ENCODE results near the gene CBL.

DNA sequence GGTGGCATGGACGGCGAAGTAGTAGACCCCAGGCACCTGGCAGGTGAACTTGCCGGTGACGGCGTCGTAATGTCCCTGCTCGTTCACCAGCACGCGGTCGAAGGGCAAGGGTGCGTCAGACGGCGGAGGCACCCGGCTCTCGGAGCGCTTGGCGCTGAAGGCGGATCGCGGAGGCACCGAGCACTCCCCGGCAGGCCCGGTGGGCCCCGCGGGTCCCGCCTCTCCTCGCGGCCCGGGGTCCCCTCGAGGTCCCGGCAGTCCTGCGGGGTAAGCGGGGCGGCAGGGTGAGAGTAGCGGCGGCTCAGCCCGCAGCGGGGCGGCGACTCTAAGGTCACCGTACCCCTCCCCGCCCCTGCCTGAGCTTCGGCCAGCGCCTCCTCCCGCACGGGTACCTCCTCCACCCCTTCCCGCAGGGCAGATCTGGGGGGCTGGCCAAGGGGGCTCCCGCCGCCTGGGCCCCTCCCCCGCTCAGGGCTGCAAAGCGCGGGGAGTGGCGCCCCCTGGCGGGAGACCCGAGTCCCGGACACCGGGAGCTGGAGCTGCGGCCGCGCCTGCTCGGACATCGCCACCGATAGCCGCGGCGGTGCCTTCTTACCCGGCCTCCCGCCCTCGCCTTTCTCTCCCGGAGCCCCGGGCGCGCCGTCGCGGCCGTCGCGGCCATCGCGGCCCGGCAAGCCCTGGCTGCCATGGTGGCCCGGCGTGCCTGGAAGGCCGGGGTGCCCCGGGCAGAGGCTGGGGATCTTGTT lies 133.6 kb downstream of the CBL start:
- no peak for TF ChIP-seq TAF1 (IDR thresholded peaks at IDR 0.05; ENCODE audit: low read depth, low read length)
- TF ChIP-seq POLR2AphosphoS5 (IDR thresholded peaks at IDR 0.05; ENCODE audit: low read depth, low read length) = no peak
- no peak for TF ChIP-seq POLR2A (IDR thresholded peaks at IDR 0.05; ENCODE audit: low read depth, low read length)
- TF ChIP-seq POU2F2 (IDR thresholded peaks at IDR 0.05; ENCODE audit: low read depth, low read length) = no peak
- no peak for TF ChIP-seq SPI1 (IDR thresholded peaks at IDR 0.05; ENCODE audit: low read depth, low read length)
- no peak for TF ChIP-seq PAX5 (IDR thresholded peaks at IDR 0.05; ENCODE audit: insufficient read depth, low read length, severe bottlenecking)

All from GM12891 (cell line).